Activated T-helper 2 cell treated with anti-CD3 and anti-CD28 coated beads, Interferon-gamma antibody, Interleukin-2, Interleukin-4, amounts not matched to agents 10 μg/mL and 5 μg/mL and 100 μg/mL, durations not matched to agents 14 hours and 24 hours and 36 hours (primary cell): Measurements from ENCODE around the gene ATXN10. TPM values are rescaled to one million over a fixed set of nuclear protein-coding genes. Genes with fewer than 3 reads are reported as not detected.

Experiments
- DNase-seq: peaks from one replicate; pipeline ENCODE4 v3.0.0; 2021; ENCODE audit warnings: low spot score
- H3K27ac Mint-ChIP-seq: one replicate; pipeline ENCODE4 v1.8.0; 2021; ENCODE audit warnings: mixed read lengths
- H3K27me3 Mint-ChIP-seq: one replicate; pipeline ENCODE4 v1.8.0; 2021; ENCODE audit warnings: low read depth, mixed read lengths
- H3K36me3 Mint-ChIP-seq: one replicate; pipeline ENCODE4 v1.8.0; 2021; ENCODE audit warnings: low read depth, mixed read lengths
- H3K4me1 Mint-ChIP-seq: one replicate; pipeline ENCODE4 v1.8.0; 2021; ENCODE audit warnings: low read depth, mixed read lengths
- H3K4me3 Mint-ChIP-seq: one replicate; pipeline ENCODE4 v1.8.0; 2021; ENCODE audit warnings: low read depth, mild to moderate bottlenecking, moderate library complexity, mixed read lengths
- H3K9me3 Mint-ChIP-seq: one replicate; pipeline ENCODE4 v1.8.0; 2021; ENCODE audit warnings: mixed read lengths
- intact Hi-C: fragments of 100-400 bp; cut with micrococcal nuclease; formaldehyde crosslinking; loops from one replicate; pipeline ENCODE4 v1.15.1; 2023
- total RNA-seq: library from RNA; stranded (reverse); gene quantifications from 2 replicates; pipeline ENCODE4 v1.2.3, GENCODE V29; 2022

Gene ATXN10
- total RNA-seq, 1 donor from 2014 or later, result 123 TPM

DNA sequence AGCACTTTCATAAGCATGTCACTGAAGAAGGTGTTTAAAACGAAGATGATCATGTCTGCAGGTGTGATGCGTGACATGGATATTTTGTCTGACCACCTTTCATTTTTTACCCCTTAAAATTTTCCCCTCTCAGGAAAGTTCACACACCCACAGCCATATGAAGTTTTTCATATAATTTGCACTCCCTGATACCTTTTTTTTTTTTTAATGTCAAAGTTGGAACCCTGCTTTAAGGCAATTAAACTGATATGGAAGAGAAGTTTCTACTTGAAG, 104.6 kb downstream of the ATXN10 start:
- Mint-ChIP-seq H3K4me3 (no peak overlapping the region), H3K27ac (no peak overlapping the region), H3K9me3 (no peaks in the 10 kb centered on the region), H3K27me3 (no peaks in the 10 kb centered on the region), H3K4me1 (peaks cover 7% of the 10 kb centered on the region), H3K36me3 (peaks cover 7% of the 10 kb centered on the region)
- intact Hi-C loops, result no loop called here
- no peak for DNase-seq

DNA sequence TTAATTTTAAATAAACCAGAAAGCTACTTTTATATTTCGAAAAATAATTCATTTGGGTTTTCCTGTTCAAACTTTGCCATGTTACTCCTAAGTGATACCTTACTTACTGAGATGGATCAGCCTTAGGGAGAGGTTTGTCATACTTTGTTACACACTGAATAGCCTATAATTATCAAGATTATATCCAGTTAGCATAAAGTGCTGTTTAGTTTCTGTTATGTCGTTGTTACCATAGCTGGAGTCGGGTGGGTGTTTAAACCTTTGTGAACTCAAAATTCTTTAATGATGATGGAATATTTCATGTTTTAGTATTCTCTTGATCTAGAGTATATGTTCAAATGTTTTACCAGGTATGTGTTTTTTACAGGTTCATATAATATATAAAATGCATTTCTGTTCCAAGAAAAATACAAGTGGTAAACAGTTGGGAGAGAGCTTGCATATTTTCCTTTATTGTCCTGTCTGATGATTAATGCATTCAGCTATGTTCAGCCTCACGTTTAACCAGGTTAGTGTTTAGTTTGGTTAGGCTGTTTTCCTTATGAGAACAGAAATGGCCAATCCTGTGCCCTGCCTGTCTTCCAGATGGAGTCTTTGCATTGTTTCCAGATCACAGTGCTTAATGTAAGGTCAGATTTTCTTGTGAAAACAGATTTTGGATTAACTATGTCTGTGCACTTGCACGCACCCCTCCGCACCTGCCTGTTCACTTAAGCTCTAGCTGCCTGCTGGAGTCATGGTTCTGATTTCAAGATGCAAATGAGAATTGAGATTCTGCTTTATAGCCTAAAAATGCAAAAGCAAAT, 105.6 kb downstream of the ATXN10 start:
- no peak overlapping the region for H3K27ac Mint-ChIP-seq
- H3K27me3 Mint-ChIP-seq, result no peaks in the 10 kb centered on the region
- H3K9me3 Mint-ChIP-seq, result no peaks in the 10 kb centered on the region
- DNase-seq, result no peak
- intact Hi-C loops, result no loop called here
- H3K4me3 Mint-ChIP-seq, result no peak overlapping the region
- peaks cover 3% of the 10 kb centered on the region for H3K36me3 Mint-ChIP-seq
- peaks cover 2% of the 10 kb centered on the region for H3K4me1 Mint-ChIP-seq

DNA sequence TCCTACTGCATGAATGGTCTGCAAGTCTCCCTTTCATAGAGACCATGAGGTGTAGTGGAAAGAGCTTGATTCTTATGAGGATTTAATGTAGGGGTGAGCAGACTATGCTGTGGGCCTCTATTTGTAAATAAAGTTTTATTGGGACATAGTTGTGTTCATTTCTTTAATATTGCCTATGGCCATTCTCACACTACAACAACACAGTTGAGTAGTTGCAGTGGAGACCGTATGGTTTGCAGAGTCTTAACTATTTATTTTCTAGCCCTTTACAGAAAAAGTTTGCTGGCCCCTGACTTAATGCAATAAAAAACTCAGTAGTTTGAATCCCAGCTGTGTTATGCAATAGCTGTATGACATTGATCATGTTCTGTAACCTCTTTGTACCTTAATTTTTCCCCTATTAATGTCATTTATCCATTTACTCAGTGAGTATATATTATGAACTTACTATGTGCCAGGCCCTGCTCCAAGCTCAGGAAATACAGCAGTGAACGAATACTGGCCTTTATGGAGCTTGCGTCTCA, 106.3 kb downstream of the ATXN10 start:
- H3K27me3 Mint-ChIP-seq, result no peaks in the 10 kb centered on the region
- H3K27ac Mint-ChIP-seq, result no peak overlapping the region
- H3K4me1 Mint-ChIP-seq, result no peaks in the 10 kb centered on the region
- H3K9me3 Mint-ChIP-seq, result no peaks in the 10 kb centered on the region
- intact Hi-C loops, result no loop called here
- H3K4me3 Mint-ChIP-seq, result no peak overlapping the region
- H3K36me3 Mint-ChIP-seq, result no peaks in the 10 kb centered on the region
- DNase-seq, result no peak

DNA sequence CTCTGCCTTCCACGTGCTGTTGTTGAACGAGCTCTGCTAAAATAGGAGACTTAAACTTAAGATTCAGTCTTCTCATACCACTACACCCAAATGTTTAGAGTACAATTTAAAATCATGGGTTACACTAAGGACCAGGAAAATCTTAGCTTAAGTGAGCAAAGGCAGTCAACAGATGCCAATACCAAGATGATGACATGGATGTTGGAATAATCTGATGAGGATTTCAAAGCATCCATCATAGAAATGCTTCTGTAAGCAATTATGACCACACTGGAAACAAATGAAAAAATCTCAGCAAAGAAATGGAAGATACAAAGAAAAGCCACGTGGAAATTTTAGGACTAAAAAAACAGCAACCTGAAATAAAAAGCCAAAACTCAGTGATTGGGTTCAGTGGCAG, 109.8 kb downstream of the ATXN10 start:
- no peaks in the 10 kb centered on the region for H3K4me1 Mint-ChIP-seq
- H3K27me3 Mint-ChIP-seq, result no peaks in the 10 kb centered on the region
- H3K4me3 Mint-ChIP-seq, result no peak overlapping the region
- no peak overlapping the region for H3K27ac Mint-ChIP-seq
- no peaks in the 10 kb centered on the region for H3K9me3 Mint-ChIP-seq
- DNase-seq, result no peak
- H3K36me3 Mint-ChIP-seq, result no peaks in the 10 kb centered on the region
- intact Hi-C loops, result no loop called here

DNA sequence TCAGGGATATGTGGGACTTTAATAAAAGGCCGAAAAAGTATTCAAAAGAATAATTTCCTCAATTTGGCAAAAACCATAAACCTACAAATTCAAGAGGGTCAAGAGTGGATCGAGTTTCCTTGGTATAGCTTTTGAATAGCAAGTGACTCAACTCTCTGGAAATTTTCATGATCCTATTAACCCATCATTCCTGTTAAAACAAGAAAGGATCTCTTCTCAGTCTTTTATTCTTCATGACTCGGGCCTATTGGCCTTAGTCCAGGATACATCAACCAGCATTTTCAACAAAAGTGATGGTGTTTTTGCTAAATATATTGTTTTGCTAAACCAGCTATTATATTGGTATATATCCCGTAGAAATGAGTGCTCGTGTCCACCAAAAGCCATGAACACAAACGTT, 110.3 kb downstream of the ATXN10 start:
- intact Hi-C loops, result no loop called here
- Mint-ChIP-seq H3K36me3 (no peaks in the 10 kb centered on the region), H3K4me1 (no peaks in the 10 kb centered on the region), H3K27me3 (no peaks in the 10 kb centered on the region), H3K27ac (no peak overlapping the region), H3K4me3 (no peak overlapping the region), H3K9me3 (no peaks in the 10 kb centered on the region)
- DNase-seq, result no peak

DNA sequence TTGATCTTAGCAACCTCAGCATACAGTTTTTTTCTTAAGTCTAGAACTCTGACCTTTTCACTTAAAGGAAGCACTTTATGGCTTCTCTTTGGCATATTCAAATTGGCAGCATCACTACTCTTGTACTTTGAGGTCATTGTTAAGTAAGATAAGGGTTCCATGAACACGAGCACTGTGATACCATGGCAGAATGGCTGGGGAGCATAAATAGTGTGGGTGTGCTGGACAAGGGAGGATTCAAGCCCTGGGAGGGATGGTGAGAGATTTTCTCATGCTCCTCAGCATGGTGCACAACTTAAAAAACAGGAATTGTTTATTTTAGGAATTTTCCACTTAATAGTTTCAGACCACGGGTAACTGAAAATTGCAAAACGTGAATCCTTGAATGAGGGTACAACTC, 111.4 kb downstream of the ATXN10 start:
- H3K27ac Mint-ChIP-seq, result no peak overlapping the region
- H3K4me3 Mint-ChIP-seq, result no peak overlapping the region
- no peaks in the 10 kb centered on the region for H3K27me3 Mint-ChIP-seq
- H3K9me3 Mint-ChIP-seq, result no peaks in the 10 kb centered on the region
- no peaks in the 10 kb centered on the region for H3K4me1 Mint-ChIP-seq
- intact Hi-C loops, result no loop called here
- no peak for DNase-seq
- no peaks in the 10 kb centered on the region for H3K36me3 Mint-ChIP-seq

DNA sequence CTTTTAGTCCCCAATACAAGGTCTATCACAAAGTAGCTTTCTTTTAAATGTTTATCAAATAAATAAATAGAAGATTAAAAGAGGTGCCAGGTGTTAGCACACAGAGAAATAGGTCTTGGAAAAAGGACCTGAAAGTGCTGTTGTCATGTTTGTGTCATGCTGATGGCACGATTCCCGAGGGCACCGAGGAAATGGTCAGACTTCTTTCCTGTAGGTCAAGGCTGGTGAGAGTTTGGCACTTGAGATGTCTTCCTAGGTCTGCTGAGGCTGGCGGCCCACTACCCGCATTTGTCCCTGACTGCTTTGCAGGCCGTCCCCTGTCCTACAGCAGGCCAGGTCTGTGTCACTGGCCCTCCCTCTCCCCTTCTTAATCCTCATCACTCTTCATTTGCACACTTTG, 112.1 kb downstream of the ATXN10 start:
- intact Hi-C loops, result no loop called here
- Mint-ChIP-seq H3K36me3 (no peaks in the 10 kb centered on the region), H3K27ac (no peak overlapping the region), H3K4me1 (no peaks in the 10 kb centered on the region), H3K9me3 (no peaks in the 10 kb centered on the region), H3K4me3 (no peak overlapping the region), H3K27me3 (no peaks in the 10 kb centered on the region)
- DNase-seq, result no peak

DNA sequence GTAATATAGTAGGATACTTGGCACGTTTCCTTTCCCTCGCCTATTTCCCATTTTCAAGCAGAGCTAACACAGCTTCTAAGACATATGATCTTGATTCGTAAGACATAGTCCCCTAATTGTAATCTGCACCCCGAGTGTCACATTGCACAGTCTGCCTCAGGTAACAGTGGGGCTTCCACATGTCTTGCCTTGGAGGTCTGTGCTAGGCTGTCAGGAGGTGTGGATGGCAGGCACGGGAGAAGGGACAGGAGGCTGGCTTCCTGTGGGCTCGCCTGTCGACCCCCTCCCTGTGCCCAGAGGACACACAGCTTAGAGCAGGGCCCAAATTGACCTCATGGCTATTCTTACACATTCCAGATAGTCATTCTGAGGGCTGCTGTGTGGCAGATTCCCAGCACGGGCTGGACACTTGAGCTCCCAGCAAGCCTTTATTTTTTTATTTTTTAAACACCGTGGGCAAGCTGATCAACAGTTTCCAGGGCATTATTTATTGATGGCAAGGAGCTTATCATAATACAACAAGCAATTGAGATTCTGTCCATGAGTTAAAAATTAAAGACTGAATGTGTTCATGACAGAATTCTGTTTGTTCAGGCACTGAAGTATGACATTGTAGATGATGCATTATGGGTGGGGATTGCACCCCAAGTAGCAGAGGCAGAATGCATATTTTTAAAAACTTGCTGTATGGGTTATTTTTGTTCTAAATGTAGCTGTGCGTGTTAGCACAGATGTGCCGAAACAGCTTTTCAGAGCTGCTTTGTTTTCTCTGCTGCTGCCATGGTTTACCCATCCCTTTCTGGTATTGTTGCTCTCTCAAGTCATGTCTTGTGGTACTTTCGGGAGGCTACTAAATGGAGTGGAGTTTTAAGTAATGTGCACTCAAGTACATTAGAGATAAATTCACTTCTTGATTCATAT, 113.0 kb downstream of the ATXN10 start:
- no peak overlapping the region for H3K4me3 Mint-ChIP-seq
- H3K9me3 Mint-ChIP-seq, result no peaks in the 10 kb centered on the region
- H3K36me3 Mint-ChIP-seq, result no peaks in the 10 kb centered on the region
- H3K27ac Mint-ChIP-seq, result no peak overlapping the region
- H3K4me1 Mint-ChIP-seq, result no peaks in the 10 kb centered on the region
- H3K27me3 Mint-ChIP-seq, result no peaks in the 10 kb centered on the region
- no peak for DNase-seq
- intact Hi-C loops, result no loop called here

DNA sequence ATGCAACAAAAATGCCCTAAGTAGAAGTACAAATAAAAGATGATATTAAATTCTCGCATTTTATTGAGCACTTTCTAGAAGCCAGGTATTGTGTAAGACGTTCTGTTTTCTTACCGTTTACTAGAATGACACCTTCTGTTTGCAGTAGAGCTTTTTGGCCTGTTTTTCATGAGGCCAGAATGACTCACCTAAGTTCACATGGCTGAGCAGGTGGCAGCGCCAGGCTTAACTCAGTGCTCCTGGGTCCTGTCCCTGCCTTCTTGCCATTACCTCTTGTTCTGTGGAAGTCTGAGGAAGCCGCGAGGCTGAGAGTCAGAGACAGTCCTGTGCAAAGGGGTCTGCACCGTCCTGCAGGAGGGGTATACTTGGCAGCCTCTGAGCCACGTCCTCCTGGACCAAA, 113.8 kb downstream of the ATXN10 start:
- Mint-ChIP-seq H3K9me3 (no peaks in the 10 kb centered on the region), H3K4me1 (no peaks in the 10 kb centered on the region), H3K27me3 (no peaks in the 10 kb centered on the region), H3K27ac (no peak overlapping the region), H3K36me3 (no peaks in the 10 kb centered on the region), H3K4me3 (no peak overlapping the region)
- intact Hi-C loops, result no loop called here
- no peak for DNase-seq

DNA sequence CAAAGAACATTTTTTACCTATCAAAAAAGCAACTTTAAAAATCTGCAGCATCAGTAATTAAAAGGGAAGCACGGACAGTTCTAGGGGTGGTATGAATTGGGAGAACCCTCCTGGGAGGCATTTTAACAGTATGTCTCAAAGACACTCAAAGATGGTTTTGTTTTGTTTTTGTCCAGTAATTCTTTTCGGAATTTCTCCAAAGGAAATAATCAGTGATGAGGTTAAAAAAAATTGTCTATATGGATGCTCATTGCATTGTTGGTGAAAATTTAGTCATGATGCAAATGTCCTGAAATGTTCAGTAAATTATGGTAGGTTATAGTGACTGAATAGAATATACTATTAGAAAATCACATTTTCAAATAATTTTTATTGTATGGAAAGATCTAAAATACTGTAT, 115.1 kb downstream of the ATXN10 start:
- Mint-ChIP-seq H3K4me1 (no peaks in the 10 kb centered on the region), H3K27ac (no peak overlapping the region), H3K4me3 (no peak overlapping the region), H3K27me3 (no peaks in the 10 kb centered on the region), H3K36me3 (peaks cover 3% of the 10 kb centered on the region), H3K9me3 (no peaks in the 10 kb centered on the region)
- no peak for DNase-seq
- intact Hi-C loops, result no loop called here

DNA sequence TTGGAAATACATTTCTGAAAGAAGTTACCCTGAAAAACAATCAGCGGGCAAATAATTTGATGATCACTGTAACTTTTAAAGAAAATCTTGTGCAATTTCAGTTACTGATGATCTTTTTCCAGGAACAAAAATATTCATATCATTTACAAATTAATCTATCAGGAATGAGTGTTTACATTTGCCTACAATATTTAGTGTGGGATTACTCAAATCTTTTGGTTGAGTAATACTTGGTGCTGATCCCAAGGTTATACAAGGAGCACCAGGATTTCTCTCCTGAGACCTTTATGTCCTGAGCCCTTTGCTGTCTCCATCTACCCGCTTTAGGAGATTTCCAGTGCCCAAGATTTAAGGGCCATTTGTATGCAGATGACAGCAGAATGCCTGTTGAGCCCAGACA, 116.1 kb downstream of the ATXN10 start:
- Mint-ChIP-seq H3K27ac (no peak overlapping the region), H3K27me3 (no peaks in the 10 kb centered on the region)

DNA sequence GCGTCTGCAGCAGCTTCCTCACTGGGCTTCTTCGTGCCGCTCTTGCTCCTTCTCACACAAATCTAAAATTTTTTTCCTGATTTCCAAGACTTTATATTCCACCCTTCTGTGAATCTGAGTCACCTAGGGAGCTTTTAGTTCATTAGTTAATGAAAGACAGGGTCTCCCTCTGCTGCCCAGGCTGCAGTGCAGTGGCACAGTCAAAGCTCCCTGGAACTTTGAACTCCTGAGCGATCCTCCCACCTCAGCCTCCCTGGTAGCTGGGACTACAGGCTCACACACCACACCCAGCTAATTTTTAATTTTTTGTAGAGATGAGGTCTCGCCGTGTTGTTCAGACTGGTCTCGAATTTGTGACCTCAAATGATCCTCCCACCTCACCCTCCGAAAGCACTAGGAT, 116.9 kb downstream of the ATXN10 start:
- Mint-ChIP-seq H3K4me1 (no peaks in the 10 kb centered on the region), H3K27ac (no peak overlapping the region), H3K9me3 (peaks cover 2% of the 10 kb centered on the region), H3K36me3 (peaks cover 15% of the 10 kb centered on the region), H3K27me3 (no peaks in the 10 kb centered on the region), H3K4me3 (no peak overlapping the region)
- DNase-seq, result no peak
- intact Hi-C loops, result no loop called here

More for the DNA sequence above, 116.1 kb downstream of the ATXN10 start:
- Mint-ChIP-seq H3K4me3 (no peak overlapping the region), H3K4me1 (no peaks in the 10 kb centered on the region), H3K36me3 (peaks cover 8% of the 10 kb centered on the region), H3K9me3 (no peaks in the 10 kb centered on the region)
- no peak for DNase-seq
- intact Hi-C loops, result no loop called here

DNA sequence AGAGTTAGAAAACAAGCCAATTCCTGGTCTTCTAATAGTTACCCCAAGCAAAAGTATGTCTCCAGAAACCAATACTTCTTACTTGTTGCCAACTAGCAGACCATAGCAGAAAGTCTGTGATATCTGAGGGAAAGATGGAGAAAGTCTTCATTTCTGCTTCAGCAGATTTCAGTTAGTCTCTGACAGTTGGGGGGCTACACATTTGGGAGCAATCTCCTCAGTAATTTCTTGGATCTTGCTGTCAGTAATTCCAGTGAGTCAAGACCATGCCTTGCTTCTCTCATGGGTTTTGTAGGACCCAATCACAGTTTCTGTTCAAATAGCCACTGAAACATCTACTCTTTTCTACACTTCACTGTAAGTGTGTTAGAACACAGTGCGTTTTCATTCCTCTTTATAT, 118.8 kb downstream of the ATXN10 start:
- Mint-ChIP-seq H3K27me3 (no peaks in the 10 kb centered on the region), H3K4me1 (no peaks in the 10 kb centered on the region), H3K9me3 (peaks cover 17% of the 10 kb centered on the region), H3K27ac (no peak overlapping the region), H3K4me3 (no peak overlapping the region), H3K36me3 (peaks cover 31% of the 10 kb centered on the region)
- DNase-seq, result no peak
- intact Hi-C loops, result no loop called here
